ENCODE data around the gene SPRN. TPM values are rescaled to one million over a fixed set of nuclear protein-coding genes. Genes with fewer than 3 reads are reported as not detected.
"Not testable (repeated sequence)": the region's sequence is repeated elsewhere in the genome, so short reads cannot be mapped to it uniquely, and the experiment has no call there.

SPRN gene, protein sequence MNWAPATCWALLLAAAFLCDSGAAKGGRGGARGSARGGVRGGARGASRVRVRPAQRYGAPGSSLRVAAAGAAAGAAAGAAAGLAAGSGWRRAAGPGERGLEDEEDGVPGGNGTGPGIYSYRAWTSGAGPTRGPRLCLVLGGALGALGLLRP
- 0.12 TPM in 1 of 2 replicates, not detected in the other for total RNA-seq
- long read RNA-seq, result 0 reads

DNA sequence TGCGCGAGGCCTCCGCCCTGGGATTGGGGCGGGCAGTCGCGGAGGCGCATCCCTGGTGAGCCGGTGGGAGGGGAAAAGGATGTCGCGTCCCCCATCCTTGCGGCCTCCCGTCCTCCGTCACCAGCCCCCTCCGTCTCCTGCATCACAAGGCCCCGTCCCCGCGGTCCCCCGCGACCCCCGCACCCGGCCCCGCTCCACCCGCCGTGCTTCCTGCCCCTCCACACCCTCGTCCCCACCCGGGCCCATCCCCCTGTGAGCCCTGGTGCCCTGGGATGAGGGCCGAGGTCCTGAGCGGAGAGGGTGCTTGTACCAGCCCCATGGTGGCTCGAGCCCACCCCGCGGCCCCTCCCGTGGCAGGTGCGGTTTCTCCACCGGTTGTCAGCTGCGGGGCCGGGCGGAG is at the start of gene SPRN:
Gene SPRN, minus strand, starts transcription at position 25 of the 400 bp plus-strand sequence. CDS start 944 bp downstream, outside the sequence.
- H3K4me3 Mint-ChIP-seq (ENCODE audit: low read depth), result peak within 1 kb of the TSS; percentile 37
- not testable (repeated sequence) for H3K4me1 Mint-ChIP-seq (ENCODE audit: low read depth); H3K36me3 Mint-ChIP-seq (ENCODE audit: insufficient read depth); H3K27ac Mint-ChIP-seq; H3K27me3 Mint-ChIP-seq; DNase-seq (ENCODE audit: low spot score, unreplicated experiment); H3K9me3 Mint-ChIP-seq (ENCODE audit: low read depth)

DNA sequence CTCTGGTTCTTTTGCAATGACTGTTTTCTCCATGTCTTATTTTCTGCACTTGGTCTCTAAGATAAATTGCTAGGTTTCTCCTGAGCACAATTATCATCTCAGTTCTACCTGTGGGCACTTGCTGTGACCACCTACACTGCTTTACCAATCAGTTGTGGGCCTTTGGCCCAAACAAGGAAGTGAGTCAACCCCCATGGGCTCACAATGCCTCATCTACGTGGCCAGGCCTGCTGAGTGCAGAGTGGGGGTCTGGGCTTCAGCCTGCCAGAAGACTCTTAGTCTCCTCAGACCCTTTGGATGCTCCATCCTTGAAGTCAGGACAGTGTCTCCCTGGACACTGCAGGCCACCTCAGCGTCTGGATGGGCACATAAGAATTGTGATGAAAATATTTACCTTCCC is 49.6 kb upstream of the SPRN start:
- no peak for DNase-seq (ENCODE audit: low spot score, unreplicated experiment)
- H3K27me3 Mint-ChIP-seq, result no peaks in the 10 kb centered on the region
- no peaks in the 10 kb centered on the region for H3K36me3 Mint-ChIP-seq (ENCODE audit: insufficient read depth)
- TF ChIP-seq, protein P1, sequence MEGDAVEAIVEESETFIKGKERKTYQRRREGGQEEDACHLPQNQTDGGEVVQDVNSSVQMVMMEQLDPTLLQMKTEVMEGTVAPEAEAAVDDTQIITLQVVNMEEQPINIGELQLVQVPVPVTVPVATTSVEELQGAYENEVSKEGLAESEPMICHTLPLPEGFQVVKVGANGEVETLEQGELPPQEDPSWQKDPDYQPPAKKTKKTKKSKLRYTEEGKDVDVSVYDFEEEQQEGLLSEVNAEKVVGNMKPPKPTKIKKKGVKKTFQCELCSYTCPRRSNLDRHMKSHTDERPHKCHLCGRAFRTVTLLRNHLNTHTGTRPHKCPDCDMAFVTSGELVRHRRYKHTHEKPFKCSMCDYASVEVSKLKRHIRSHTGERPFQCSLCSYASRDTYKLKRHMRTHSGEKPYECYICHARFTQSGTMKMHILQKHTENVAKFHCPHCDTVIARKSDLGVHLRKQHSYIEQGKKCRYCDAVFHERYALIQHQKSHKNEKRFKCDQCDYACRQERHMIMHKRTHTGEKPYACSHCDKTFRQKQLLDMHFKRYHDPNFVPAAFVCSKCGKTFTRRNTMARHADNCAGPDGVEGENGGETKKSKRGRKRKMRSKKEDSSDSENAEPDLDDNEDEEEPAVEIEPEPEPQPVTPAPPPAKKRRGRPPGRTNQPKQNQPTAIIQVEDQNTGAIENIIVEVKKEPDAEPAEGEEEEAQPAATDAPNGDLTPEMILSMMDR (IDR thresholded peaks at IDR 0.05; ENCODE audit: unreplicated experiment), result no peak
- peaks cover 47% of the 10 kb centered on the region for H3K9me3 Mint-ChIP-seq (ENCODE audit: low read depth)
- no peaks in the 10 kb centered on the region for H3K4me1 Mint-ChIP-seq (ENCODE audit: low read depth)
- H3K4me3 Mint-ChIP-seq (ENCODE audit: low read depth), result no peak overlapping the region
- no peak overlapping the region for H3K27ac Mint-ChIP-seq

DNA sequence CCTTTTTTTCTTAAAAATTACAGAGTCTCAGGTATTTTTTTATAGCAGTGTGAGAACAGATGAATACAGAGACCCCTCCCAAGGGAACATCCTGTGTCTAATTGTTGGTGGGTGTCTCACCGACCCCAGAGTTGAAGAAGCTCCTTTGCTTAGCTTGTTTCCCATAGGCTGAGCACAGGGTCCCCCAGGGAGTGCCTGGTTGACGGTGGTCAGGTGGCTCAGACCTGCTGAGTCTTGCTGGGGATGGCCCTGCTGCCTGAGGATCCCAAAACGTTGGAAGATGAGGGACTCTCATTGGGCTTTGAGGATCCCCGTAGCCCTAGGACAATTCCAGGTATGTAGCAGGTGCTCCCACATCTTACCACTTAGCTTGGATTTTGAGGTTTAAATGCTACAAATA is 48.8 kb upstream of the SPRN start:
- TF ChIP-seq, protein P1 (IDR thresholded peaks at IDR 0.05; ENCODE audit: unreplicated experiment), result no peak
- Mint-ChIP-seq H3K27ac (no peak overlapping the region), H3K4me1 (ENCODE audit: low read depth) (no peaks in the 10 kb centered on the region), H3K4me3 (ENCODE audit: low read depth) (no peak overlapping the region), H3K27me3 (no peaks in the 10 kb centered on the region), H3K9me3 (ENCODE audit: low read depth) (peaks cover 51% of the 10 kb centered on the region), H3K36me3 (ENCODE audit: insufficient read depth) (peaks cover 2% of the 10 kb centered on the region)
- DNase-seq (ENCODE audit: low spot score, unreplicated experiment), result no peak

DNA sequence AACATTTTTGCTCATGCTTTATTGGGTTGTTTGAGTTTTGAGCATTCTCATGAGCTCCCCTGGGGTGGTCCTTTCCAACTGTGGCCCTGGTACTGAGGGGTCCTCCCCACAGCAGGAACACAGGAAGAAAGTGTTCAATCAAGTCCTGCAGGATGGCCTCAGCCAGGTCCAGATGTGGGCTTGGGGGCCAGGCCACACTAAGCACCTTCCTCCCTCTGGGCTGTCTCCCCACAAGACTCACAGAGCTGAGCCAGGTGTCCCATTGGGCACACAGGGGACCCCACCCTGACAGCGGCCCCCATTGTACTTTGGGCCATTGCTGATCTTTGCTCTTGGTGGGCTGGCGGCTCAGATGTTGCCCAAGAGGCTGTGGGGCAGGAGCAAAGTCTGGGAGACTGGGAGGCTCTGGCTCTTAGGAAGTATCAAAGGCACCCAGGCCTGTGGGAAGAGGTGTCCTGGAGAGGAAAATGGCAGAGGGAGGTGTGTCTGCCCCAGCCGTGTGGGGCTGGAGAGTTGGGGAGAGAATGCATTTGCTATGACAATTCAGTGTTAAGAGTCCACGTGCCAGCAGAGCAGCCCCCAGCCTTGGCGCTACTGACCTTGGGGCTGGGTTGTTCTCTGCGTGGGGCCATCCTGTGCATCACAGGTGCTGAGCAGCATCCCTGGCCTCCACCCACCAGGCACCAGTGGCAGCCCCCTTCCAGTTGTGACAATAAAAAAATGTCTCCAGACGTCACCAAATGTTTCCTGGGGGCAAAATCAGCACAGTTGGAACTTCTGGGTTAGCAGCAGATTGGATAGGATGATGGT is 47.1 kb upstream of the SPRN start:
- TF ChIP-seq, protein P1 (IDR thresholded peaks at IDR 0.05; ENCODE audit: unreplicated experiment), result no peak
- no peaks in the 10 kb centered on the region for H3K4me1 Mint-ChIP-seq (ENCODE audit: low read depth)
- H3K9me3 Mint-ChIP-seq (ENCODE audit: low read depth), result peaks cover 62% of the 10 kb centered on the region
- peaks cover 7% of the 10 kb centered on the region for H3K36me3 Mint-ChIP-seq (ENCODE audit: insufficient read depth)
- no peak overlapping the region for H3K27ac Mint-ChIP-seq
- H3K27me3 Mint-ChIP-seq, result no peaks in the 10 kb centered on the region
- H3K4me3 Mint-ChIP-seq (ENCODE audit: low read depth), result no peak overlapping the region
- DNase-seq (ENCODE audit: low spot score, unreplicated experiment), result no peak

DNA sequence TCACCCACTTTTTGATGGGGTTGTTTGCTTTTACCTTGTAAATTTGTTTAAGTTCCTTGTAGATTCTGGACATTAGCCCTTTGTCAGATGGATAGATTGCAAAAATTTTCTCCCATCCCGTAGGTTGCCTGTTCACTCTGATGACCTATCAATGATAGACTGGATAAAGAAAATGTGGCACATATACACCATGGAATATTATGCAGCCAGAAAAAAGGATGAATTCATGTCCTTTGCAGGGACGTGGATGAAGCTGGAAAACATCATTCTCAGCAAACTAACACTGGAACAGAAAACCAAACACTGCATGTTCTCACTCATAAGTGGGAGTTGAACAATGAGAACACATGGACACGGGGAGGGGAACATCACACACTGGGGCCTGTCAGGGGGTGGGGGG is 44.8 kb upstream of the SPRN start:
- peaks cover 55% of the 10 kb centered on the region for H3K9me3 Mint-ChIP-seq (ENCODE audit: low read depth)
- H3K27ac Mint-ChIP-seq; DNase-seq (ENCODE audit: low spot score, unreplicated experiment); H3K4me3 Mint-ChIP-seq (ENCODE audit: low read depth); H3K27me3 Mint-ChIP-seq; H3K4me1 Mint-ChIP-seq (ENCODE audit: low read depth); H3K36me3 Mint-ChIP-seq (ENCODE audit: insufficient read depth): not testable (repeated sequence)

DNA sequence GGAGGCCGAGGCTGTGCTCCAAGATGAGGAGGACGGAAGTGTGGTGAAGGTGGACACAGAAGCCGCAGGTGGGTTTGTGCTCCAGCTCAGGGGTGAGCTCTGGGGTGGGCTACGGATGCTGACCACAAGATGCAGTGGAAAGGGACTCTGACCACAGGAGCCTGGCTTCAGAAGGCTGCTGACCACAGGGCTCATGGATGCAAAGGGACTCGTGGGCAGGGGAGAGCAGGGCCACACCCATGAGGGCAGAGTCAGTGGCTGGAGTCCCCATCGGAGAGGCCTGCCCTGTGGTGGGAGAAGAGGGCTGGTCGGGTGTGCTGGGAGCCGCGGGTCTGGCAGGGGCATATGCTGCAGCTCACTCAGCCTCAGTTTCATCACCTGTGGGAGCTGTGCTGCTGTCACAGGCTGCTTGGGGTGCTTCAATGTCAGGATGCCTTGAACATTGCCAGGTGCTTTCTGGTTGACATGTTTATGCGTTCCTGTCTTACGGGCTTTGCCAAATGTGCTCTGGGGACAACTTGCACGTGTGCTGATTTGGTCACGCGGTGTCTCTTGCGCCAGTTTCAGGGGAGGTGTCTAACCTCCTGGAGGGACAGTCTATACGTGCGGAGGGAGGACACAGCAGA is 43.0 kb upstream of the SPRN start:
- Mint-ChIP-seq H3K36me3 (ENCODE audit: insufficient read depth) (peaks cover 10% of the 10 kb centered on the region), H3K4me1 (ENCODE audit: low read depth) (no peaks in the 10 kb centered on the region), H3K27me3 (no peaks in the 10 kb centered on the region), H3K9me3 (ENCODE audit: low read depth) (peaks cover 60% of the 10 kb centered on the region), H3K27ac (no peak overlapping the region), H3K4me3 (ENCODE audit: low read depth) (no peak overlapping the region)
- TF ChIP-seq, protein P1 (IDR thresholded peaks at IDR 0.05; ENCODE audit: unreplicated experiment), result no peak
- DNase-seq (ENCODE audit: low spot score, unreplicated experiment), result no peak
